ENCODE results near the gene GCN1. TPM values are rescaled to one million over a fixed set of nuclear protein-coding genes. Genes with fewer than 3 reads are reported as not detected.

The GCN1 gene
- total RNA-seq, 6 experiments from 2014 or later: 76.5 to 102 (median 83.1) TPM

DNA sequence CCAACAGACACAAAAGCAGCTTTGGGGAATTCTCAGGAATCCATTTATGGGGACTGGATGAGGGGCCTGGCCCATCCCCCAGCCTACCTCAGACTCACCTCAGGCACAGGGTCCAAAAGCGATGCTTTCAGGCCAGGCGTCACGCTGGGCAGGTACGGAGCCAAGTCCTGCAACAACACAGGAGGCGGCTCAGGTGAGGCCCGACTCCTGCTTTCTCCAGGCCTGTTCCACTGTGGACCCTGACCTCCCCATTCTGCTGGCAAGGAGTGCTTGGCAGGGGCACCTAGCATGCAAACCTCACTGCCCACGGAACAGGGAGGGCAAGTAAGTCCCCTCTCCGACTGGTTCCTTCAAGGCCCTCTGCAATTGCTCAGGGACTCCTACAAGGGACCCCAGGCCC is 49.4 kb downstream of the GCN1 start:
- H3K4me3 Mint-ChIP-seq: no peak overlapping the region
- DNase-seq: no peak
- H3K9me3 Mint-ChIP-seq: no peaks in the 10 kb centered on the region
- no peak overlapping the region for H3K27ac Mint-ChIP-seq
- no peak for TF ChIP-seq CTCF (IDR thresholded peaks at IDR 0.05)
- no peaks in the 10 kb centered on the region; the same call in 1 of the 2 replicates for H3K27me3 Mint-ChIP-seq (ENCODE audit: insufficient read depth)
- peaks cover 9% of the 10 kb centered on the region for H3K4me1 Mint-ChIP-seq (ENCODE audit: low read depth)
- H3K36me3 Mint-ChIP-seq (ENCODE audit: low read depth): peaks cover 49% of the 10 kb centered on the region

GRCh38 chr12:120144215-120144614 is 50.3 kb downstream of the GCN1 start:
- peaks cover 2% of the 10 kb centered on the region for H3K27me3 Mint-ChIP-seq (ENCODE audit: insufficient read depth)
- H3K36me3 Mint-ChIP-seq (ENCODE audit: low read depth): peaks cover 56% of the 10 kb centered on the region
- no peaks in the 10 kb centered on the region for H3K9me3 Mint-ChIP-seq
- no peak overlapping the region for H3K4me3 Mint-ChIP-seq
- no peak for TF ChIP-seq CTCF (IDR thresholded peaks at IDR 0.05)
- DNase-seq: no peak
- peaks cover 16% of the 10 kb centered on the region for H3K4me1 Mint-ChIP-seq (ENCODE audit: low read depth)
- H3K27ac Mint-ChIP-seq: no peak overlapping the region

GRCh38 chr12:120142231-120142877 is 52.2 kb downstream of the GCN1 start:
- no peak for TF ChIP-seq CTCF (IDR thresholded peaks at IDR 0.05)
- H3K27ac Mint-ChIP-seq: no peak overlapping the region

DNA sequence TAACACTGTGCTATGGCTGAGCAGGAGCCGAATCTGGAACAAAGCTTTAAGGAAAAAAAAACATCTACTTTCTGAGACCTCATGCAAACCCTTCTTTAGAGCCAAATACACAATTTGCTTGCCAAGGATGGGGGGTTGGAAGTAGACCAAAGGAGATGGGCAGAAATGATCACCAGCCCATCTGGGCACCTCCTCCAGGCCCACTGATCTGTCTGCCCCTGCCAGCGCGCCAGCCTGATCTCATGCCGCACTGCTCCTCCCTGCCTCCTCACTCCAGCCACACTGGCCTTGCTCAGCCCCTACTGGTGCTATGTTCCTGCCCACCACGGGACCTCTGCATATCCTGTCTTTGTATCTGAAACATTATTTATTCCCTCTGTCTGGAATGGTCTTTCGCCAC is 53.2 kb downstream of the GCN1 start:
- Mint-ChIP-seq H3K27ac (no peak overlapping the region), H3K4me3 (no peak overlapping the region), H3K4me1 (ENCODE audit: low read depth) (peaks cover 16% of the 10 kb centered on the region), H3K9me3 (no peaks in the 10 kb centered on the region), H3K27me3 (ENCODE audit: insufficient read depth) (peaks cover 2% of the 10 kb centered on the region), H3K36me3 (ENCODE audit: low read depth) (peaks cover 45% of the 10 kb centered on the region)
- DNase-seq: no peak
- no peak for TF ChIP-seq CTCF (IDR thresholded peaks at IDR 0.05)

More at GRCh38 chr12:120142231-120142877, 52.2 kb downstream of the GCN1 start:
- Mint-ChIP-seq H3K9me3 (no peaks in the 10 kb centered on the region), H3K4me1 (ENCODE audit: low read depth) (peaks cover 16% of the 10 kb centered on the region), H3K4me3 (no peak overlapping the region), H3K27me3 (ENCODE audit: insufficient read depth) (peaks cover 2% of the 10 kb centered on the region), H3K36me3 (ENCODE audit: low read depth) (peaks cover 45% of the 10 kb centered on the region)
- no peak for DNase-seq

DNA sequence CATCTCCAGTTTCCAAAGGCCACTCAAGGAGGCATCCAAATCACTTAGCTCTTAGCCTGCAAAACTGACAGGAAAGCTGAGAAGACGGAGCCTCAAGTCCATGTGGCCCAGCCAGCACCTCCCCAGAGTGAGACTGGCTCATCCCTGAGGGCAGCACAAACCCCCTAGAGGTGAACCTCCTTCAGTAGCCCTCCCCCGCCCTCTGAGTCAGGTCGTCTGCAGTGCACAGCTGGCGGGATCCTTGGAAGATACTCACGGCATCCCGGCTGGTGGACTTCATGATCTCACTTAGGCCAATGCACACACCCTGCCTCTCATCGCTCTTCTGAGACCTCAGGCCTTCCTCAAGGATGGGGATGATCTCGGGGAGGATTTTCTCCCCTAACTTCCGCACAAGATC is 53.9 kb downstream of the GCN1 start:
- peaks cover 16% of the 10 kb centered on the region for H3K4me1 Mint-ChIP-seq (ENCODE audit: low read depth)
- H3K36me3 Mint-ChIP-seq (ENCODE audit: low read depth): peaks cover 45% of the 10 kb centered on the region
- no peak overlapping the region for H3K4me3 Mint-ChIP-seq
- no peaks in the 10 kb centered on the region for H3K9me3 Mint-ChIP-seq
- H3K27ac Mint-ChIP-seq: peak overlapping the region; percentile 40; the same call in 1 of the 2 replicates
- peaks cover 4% of the 10 kb centered on the region for H3K27me3 Mint-ChIP-seq (ENCODE audit: insufficient read depth)
- no peak for DNase-seq
- no peak for TF ChIP-seq CTCF (IDR thresholded peaks at IDR 0.05)
